Measurements from ENCODE around the gene NR2F2.

The NR2F2 gene

GRCh38 chr15:96344060-96344705 lies 13.7 kb downstream of the NR2F2 start:
- no peak for DNase-seq

GRCh38 chr15:96344706-96345559 lies 14.4 kb downstream of the NR2F2 start:
- DNase-seq, result no peak

- peak; percentile 11 for DNase-seq
Observed at GRCh38 chr15:96345560-96346399, 15.3 kb downstream of the NR2F2 start.

GRCh38 chr15:96346409-96346970 lies 16.0 kb downstream of the NR2F2 start:
- no peak for DNase-seq

- DNase-seq, result no peak
Observed at GRCh38 chr15:96347181-96348111, 16.9 kb downstream of the NR2F2 start.

- no peak for DNase-seq
Observed at GRCh38 chr15:96348112-96349027, 17.9 kb downstream of the NR2F2 start.

GRCh38 chr15:96349034-96349856 lies 18.7 kb downstream of the NR2F2 start:
- no peak for DNase-seq

- no peak for DNase-seq
Observed at GRCh38 chr15:96349857-96350720, 19.6 kb downstream of the NR2F2 start.

GRCh38 chr15:96350934-96351724 lies 20.6 kb downstream of the NR2F2 start:
- DNase-seq, result no peak

- DNase-seq, result no peak
Observed at GRCh38 chr15:96351761-96352603, 21.5 kb downstream of the NR2F2 start.

GRCh38 chr15:96352604-96353405 lies 22.3 kb downstream of the NR2F2 start:
- no peak for DNase-seq

GRCh38 chr15:96353416-96353929 lies 23.0 kb downstream of the NR2F2 start:
- DNase-seq, result no peak

- no peak for DNase-seq
Observed at GRCh38 chr15:96353930-96354730, 23.6 kb downstream of the NR2F2 start.

- no peak for DNase-seq
Observed at GRCh38 chr15:96354731-96355567, 24.4 kb downstream of the NR2F2 start.

Measured in DMS153 (cell line).